ENCODE measurements around the gene TMIE. TPM values are rescaled to one million over a fixed set of nuclear protein-coding genes. Genes with fewer than 3 reads are reported as not detected.

Gene TMIE, protein sequence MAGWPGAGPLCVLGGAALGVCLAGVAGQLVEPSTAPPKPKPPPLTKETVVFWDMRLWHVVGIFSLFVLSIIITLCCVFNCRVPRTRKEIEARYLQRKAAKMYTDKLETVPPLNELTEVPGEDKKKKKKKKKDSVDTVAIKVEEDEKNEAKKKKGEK
- total RNA-seq: 0.31 TPM

DNA sequence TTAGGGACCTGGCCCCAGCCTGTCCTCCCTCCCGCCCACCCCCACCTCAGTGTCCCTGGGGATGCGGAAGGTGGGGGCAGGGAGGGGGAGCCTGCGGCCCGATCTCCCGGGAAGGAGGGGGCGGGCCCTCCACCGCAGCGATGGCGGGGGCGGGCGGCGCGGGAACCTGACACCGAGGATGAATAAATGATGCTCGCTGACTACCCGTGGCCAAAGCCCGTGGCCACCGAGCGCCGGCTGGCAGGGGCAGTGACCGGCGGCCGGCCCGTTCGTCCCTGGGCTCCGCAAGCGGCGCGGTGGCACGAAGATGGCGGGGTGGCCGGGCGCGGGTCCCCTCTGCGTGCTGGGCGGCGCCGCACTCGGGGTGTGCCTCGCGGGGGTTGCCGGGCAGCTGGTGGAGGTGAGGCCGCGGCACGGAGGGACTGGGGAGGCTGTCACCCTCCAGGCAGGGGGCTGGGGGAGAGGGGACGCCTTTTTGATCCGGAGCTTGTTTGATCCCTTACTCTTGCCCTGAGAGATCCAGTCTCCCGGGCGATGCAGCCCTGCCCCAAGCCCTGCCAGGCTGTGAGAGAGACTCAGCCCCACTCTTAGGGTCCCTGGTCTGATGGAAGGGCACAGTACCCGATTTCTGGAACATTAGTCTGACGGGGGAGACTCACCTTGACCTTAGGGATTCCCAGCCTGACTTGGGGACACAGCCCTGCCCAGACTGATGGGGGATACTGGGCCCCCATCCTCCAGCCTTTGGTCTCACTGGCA lies at the start of gene TMIE:
Gene TMIE, plus strand, starts transcription at position 212 of the 759 bp plus-strand sequence. Its CDS starts 96 bp downstream, at position 308.
- H3K4me1 ChIP-seq (ENCODE audit: insufficient read depth, low read length): peaks cover 32% of the 10 kb centered on the region
- no peaks in the 10 kb centered on the region for H3K9me3 ChIP-seq (ENCODE audit: low read depth, low read length)
- peaks cover 11% of the 10 kb centered on the region for H3K27me3 ChIP-seq (ENCODE audit: insufficient read depth, low read length)
- no peak within 1 kb of the TSS for H3K4me3 ChIP-seq (ENCODE audit: low read length)

DNA sequence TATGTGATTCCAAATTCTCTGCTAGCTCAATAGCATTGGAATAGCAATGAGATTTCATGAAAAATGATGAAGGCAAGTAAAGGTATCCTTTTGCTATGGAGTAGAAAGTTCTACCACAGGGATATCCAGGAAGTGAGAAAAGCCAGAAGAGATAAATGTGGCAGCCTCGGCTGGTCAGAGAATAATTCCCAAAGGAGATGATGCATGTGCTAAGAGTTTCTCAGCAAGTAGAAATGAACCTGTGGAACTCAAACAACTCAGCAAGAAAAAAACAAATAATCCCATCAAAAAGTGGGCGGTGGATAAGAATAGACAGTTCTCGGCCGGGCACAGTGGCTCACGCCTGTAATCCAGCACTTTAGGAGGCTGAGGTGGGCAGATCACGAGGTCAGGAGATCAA lies 45.9 kb upstream of the TMIE start:
- H3K27me3 ChIP-seq (ENCODE audit: insufficient read depth, low read length): peaks cover 5% of the 10 kb centered on the region

DNA sequence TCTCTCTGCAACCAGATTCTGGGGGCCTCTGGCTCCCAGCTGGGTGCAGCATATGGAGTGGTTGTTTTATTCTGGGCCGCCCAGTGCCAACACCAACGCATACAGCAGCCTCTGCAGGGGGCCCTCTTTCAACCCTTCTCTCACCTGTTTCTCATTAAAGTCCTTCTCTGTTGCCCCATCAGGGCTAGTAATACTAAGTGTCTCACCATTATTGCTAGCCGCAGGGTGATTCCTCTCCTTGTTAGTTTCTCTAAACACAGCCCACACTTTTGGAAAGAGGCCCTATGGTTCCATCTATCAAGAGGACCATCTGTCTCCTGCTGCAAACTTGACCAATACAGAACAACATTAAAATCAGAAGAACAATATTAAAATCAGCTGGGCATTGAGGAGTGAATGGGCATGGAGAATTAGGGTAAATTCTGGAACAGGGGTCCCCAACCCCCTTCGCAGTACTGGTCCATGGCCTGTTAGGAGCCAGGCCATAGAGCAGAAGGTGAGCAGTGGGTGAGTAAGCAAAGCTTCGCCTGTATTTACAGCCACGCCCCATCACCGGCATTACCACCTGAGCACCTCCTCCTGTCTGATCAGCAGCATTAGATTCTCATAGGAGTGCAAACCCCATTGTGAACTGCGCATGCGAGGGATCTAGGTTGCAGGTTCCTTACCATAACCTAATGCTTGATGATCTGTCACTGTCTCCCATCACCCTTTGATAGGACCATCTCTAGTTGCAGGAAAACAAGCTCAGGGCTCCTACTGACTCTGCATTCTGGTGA lies 44.2 kb upstream of the TMIE start:
- H3K27me3 ChIP-seq (ENCODE audit: insufficient read depth, low read length): no peaks in the 10 kb centered on the region
- no peak overlapping the region for H3K4me3 ChIP-seq (ENCODE audit: low read length)
- no peaks in the 10 kb centered on the region for H3K4me1 ChIP-seq (ENCODE audit: insufficient read depth, low read length)
- H3K9me3 ChIP-seq (ENCODE audit: low read depth, low read length): peaks cover 5% of the 10 kb centered on the region

More for the DNA sequence above, 45.9 kb upstream of the TMIE start:
- no peaks in the 10 kb centered on the region for H3K4me1 ChIP-seq (ENCODE audit: insufficient read depth, low read length)
- no peak overlapping the region for H3K4me3 ChIP-seq (ENCODE audit: low read length)
- peaks cover 13% of the 10 kb centered on the region for H3K9me3 ChIP-seq (ENCODE audit: low read depth, low read length)

DNA sequence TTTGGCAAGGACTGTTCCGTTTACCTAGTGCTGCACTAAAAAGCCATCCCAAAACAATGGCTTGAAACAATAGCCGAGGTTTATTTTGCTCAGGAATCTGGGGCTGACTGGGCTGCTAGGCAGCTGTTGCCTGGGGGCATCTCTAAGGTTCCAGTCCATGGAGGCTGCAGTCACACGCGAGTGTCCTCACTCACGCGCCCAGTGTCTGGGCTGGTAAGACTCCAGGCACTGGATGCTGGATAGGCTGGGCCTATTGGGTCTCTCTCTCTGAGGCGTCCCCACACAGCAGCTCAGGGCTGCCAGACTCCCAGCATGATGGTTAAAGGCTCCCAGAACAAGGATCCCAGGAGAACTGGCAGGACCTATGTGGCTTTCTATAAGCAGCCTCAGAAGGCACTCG lies 41.9 kb upstream of the TMIE start:
- Histone ChIP-seq H3K27me3 (ENCODE audit: insufficient read depth, low read length) (no peaks in the 10 kb centered on the region), H3K4me3 (ENCODE audit: low read length) (no peak overlapping the region), H3K4me1 (ENCODE audit: insufficient read depth, low read length) (no peaks in the 10 kb centered on the region), H3K9me3 (ENCODE audit: low read depth, low read length) (no peaks in the 10 kb centered on the region)

DNA sequence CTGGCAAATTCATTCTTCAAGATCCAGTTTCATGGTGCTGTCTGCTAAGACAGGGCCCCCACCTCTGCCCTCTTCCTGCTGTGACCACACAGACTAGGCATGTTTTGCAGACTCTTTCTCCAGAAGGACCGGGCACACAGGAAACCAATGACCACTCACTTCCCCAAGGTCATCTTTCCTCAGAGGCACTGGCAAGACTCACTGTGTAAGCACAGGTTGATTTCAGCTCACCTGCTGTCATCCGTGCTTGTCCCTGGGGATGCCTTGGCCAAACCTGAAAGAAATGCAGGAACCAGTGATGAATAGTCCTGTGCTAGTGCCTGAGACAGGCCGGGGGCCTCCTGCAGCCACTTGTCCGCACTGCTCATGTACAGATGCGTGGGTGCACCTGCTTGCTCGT lies 41.2 kb upstream of the TMIE start:
- Histone ChIP-seq H3K4me3 (ENCODE audit: low read length) (no peak overlapping the region), H3K9me3 (ENCODE audit: low read depth, low read length) (no peaks in the 10 kb centered on the region), H3K4me1 (ENCODE audit: insufficient read depth, low read length) (no peaks in the 10 kb centered on the region), H3K27me3 (ENCODE audit: insufficient read depth, low read length) (no peaks in the 10 kb centered on the region)

DNA sequence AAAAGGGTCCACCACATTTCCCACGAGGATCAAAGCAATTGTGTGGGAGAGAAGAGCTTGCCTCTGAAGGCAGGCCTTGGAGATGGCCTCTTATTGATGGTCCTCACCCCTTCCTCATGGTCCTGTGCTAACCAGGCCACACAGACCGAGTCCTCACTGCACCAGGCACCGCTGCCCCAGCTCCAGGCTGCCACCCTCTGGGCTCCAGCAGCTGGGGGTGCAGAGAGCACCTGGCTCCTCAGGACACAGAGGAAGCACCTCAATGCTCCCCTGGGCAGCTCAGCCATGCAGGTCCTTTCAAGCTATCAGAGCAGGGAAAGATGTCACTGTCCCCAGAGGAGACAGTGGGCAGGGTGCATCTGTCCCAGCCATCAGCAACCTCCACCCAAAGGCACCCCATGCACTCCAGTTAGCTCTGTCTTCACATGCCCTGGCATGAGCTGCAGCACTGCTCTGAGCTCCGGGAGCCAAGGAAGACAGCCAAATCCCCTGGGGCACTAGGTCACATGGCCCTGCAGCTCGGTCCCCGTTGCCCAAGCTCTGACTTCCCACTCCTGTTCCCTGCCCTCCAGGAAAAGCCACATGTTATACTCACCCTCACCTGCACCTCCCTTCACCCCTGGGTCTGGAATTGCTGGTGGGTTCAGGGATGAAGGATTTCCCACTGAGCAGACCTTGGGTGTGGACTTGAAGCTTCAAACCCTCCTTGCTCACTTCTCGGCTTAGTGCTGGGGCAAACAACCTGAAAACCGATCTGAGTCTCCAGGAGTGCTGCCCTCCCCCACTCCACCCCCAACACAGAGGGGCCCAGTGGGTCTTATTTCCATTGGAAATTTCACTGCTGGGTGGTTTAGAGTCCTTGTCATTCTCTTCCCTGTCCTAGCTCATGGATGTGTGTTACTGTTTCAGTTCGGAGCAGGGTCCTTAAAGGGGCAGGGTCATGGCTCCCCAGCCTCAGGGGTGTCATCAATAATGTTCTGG lies 40.4 kb upstream of the TMIE start:
- no peak overlapping the region for H3K4me3 ChIP-seq (ENCODE audit: low read length)
- H3K9me3 ChIP-seq (ENCODE audit: low read depth, low read length): no peaks in the 10 kb centered on the region
- H3K4me1 ChIP-seq (ENCODE audit: insufficient read depth, low read length): no peaks in the 10 kb centered on the region
- no peaks in the 10 kb centered on the region for H3K27me3 ChIP-seq (ENCODE audit: insufficient read depth, low read length)

DNA sequence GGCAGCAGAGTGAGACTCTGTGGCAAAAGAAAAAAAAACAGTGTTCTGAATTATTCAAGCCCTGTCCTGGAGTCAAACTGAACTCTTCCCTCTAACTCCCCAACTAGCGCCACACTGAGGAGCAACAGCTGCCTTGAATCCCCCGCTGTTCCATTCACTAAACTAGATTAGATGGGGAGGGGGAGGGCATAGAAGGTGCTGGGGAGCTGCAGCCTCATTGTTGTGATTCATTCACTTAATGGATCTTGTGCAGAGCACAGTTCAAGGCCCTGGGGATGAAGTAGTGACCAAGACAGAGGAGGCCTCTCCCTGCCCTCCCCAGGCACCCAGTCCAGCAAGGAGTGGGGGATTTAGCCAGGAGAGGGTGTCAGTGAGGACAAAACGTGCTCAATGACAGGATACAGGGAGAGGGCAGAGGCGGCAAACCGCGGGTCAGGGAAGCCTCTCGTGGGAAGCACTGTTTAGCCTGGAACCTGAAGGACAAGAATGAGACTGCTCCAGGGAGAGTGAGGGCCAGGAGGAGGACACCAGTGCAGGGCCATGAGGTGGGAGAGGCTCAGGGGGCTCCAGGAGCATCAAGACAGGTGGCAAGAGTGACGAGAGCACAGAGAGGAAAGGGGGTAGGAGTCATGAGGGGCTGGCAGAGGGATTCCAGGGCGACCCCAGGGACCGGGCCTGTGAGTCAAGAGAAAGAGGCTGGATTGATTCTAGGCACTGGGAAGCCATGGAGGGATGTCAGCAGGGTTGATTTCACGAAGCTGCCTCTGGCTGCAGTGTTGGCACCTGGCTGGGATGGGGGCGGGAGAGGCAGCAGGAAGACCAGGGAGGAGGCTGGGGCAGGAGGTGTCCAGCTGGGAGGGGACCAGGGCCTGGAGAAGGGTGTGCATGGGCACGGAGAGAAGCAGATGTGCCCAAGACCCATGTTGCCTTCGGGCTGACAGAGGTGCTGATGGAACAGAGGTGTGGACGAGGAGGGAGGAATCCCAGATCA lies 39.1 kb upstream of the TMIE start:
- Histone ChIP-seq H3K9me3 (ENCODE audit: low read depth, low read length) (no peaks in the 10 kb centered on the region), H3K4me3 (ENCODE audit: low read length) (no peak overlapping the region), H3K4me1 (ENCODE audit: insufficient read depth, low read length) (no peaks in the 10 kb centered on the region), H3K27me3 (ENCODE audit: insufficient read depth, low read length) (no peaks in the 10 kb centered on the region)

DNA sequence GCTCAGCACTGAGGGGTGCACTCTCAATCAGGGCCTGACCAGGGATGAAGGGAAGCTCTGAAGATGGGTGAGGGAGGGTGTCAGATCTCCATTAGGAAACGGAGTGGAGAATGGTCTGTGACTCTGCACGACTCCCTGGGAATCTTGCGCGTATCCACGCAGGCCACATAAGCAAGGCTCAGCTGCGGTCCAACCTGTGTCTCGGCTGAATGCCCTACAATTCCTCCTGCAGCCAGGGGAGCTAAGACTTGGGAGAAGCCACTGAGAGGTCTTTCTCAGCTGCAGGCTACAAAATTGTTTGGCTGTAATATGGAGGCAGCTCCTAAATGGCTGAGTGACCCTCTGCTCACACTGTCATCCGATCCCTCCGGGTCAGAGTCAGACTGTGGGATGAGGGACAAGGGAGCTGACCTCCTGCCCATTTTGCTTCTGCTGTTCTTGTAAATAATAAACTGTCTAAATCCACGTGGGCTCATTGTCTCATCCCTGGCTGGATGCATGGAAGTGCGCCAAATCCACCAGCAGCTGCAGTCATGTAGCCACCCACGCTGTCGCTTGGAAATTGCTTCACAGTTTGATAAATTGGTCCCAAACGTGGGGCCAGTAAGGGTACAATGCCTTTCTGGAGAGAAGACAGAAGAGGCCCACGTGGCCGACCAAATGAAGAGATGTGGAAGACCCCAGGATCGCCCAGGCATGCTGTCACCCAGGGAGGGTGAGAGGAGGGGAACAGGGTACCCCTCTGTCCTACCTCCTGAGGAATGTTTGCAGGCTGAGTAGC lies 38.2 kb upstream of the TMIE start:
- Histone ChIP-seq H3K4me3 (ENCODE audit: low read length) (no peak overlapping the region), H3K4me1 (ENCODE audit: insufficient read depth, low read length) (no peaks in the 10 kb centered on the region), H3K27me3 (ENCODE audit: insufficient read depth, low read length) (no peaks in the 10 kb centered on the region), H3K9me3 (ENCODE audit: low read depth, low read length) (no peaks in the 10 kb centered on the region)

DNA sequence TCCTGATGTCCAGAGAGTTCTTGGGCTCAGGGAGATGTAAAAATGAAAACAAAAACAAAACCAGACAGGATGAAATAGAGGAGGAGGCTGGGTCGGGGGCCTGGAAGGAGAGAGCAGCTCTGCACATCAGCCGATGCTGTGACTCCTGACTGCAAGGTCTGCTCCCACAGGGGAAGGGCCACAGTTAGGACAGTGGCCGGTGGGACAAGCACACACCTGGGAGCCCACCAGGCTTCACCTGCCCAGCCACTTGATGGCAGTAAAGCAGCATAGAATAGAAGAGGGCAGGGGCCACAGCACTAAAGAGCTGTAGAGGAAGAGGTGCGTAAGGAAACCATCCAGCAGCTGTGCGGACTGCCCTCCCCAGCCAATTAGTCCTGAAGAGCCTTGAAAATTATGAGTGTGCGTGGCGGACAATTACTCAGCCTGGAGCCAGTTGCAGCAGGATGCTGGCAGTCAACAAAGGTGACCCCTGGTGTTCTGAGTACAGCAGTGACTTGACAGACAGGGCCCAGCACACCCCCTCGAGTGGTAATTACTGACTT lies 37.5 kb upstream of the TMIE start:
- Histone ChIP-seq H3K4me3 (ENCODE audit: low read length) (no peak overlapping the region), H3K27me3 (ENCODE audit: insufficient read depth, low read length) (no peaks in the 10 kb centered on the region), H3K4me1 (ENCODE audit: insufficient read depth, low read length) (no peaks in the 10 kb centered on the region), H3K9me3 (ENCODE audit: low read depth, low read length) (no peaks in the 10 kb centered on the region)

DNA sequence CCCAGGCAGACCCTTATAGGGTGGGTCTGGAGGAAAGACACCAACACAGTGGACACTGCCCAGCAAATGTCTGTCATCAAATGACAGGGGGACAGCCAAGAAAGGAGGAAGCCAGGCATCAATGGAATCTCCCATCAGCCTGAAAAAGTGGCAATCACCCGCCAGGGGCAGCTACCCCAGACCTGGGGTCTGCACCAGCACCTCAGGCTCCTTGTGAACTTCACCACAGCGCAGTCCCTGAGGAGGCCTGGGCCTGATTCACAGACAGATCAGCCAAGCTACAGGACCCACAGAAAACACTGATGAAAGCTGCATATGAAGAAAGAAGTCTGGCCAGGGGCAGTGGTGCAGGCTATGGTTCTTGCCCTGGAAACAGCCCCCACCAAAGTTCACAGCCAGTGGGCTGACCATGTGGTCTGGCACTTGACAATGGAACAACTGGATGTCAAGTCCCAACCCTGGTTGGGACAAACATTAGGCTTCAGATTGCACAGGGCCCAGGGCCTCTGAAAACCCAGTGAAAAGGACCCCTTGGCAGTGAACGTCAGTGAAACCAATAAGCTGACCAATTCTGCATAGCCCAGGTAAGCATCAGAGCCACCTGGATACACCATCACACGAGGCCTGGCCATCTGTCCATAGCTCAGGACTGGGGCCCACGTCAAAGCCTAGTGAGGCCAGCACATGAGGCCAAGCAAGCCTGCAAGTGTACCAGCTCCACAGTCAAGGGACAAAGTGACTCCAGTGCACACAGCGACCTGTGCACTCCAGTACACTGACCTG lies 36.8 kb upstream of the TMIE start:
- H3K4me1 ChIP-seq (ENCODE audit: insufficient read depth, low read length): no peaks in the 10 kb centered on the region
- no peaks in the 10 kb centered on the region for H3K27me3 ChIP-seq (ENCODE audit: insufficient read depth, low read length)
- H3K9me3 ChIP-seq (ENCODE audit: low read depth, low read length): no peaks in the 10 kb centered on the region
- H3K4me3 ChIP-seq (ENCODE audit: low read length): no peak overlapping the region

DNA sequence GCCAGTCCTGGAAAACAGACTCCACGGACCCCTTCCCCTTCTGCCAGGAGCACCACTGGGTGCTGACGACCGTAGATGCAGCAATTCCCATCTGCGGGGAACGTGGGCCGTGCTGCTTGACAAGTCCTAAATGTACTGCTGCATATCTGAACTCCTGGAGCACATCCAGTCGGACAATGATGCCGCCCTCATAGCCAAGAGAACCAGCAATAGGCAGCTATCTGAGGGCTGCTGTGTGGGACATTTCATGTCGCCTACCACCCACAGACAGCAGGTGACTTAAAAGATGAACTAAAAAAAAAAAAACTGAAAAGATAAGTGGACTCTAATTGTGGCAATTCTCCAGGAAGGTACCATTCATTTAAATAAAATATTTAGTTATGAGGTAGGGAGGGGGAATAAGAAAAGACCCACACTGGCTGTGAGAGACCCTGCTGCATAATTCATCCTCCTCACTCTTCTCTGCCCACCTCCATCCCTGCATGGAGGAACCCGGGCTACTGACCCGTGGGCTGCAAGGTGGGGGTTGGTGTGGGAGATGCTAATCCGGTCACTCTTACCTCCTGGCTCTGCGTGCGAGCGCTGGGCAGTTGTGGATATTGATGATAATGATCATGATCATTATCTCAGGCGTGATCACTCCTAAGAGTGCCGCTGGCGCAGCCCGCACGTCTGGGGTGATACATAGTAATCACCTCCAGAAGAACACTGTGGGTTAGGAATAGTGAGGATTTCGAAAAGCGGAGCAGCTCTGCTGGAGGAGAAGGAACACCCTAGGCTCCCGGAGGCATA lies 36.0 kb upstream of the TMIE start:
- H3K4me3 ChIP-seq (ENCODE audit: low read length): no peak overlapping the region
- H3K27me3 ChIP-seq (ENCODE audit: insufficient read depth, low read length): no peaks in the 10 kb centered on the region
- H3K4me1 ChIP-seq (ENCODE audit: insufficient read depth, low read length): no peaks in the 10 kb centered on the region
- no peaks in the 10 kb centered on the region for H3K9me3 ChIP-seq (ENCODE audit: low read depth, low read length)
